IPS-NIHi11 (cell line): ENCODE measurements around the gene GPC5.
"Not testable (repeated sequence)": the region's sequence is repeated elsewhere in the genome, so short reads cannot be mapped to it uniquely, and the experiment has no call there.

ENCODE experiments used
- DNase-seq: peaks from one replicate; pipeline ENCODE4 v3.0.0; 2012; ENCODE audit warnings: mixed read lengths, low spot score

The GPC5 gene

GRCh38 chr13:92752705-92753104 is 1354.3 kb downstream of the GPC5 start:
- DNase-seq = not testable (repeated sequence)

- no peak for DNase-seq
Observed at GRCh38 chr13:92761710-92762109, 1363.3 kb downstream of the GPC5 start.

- no peak for DNase-seq
Observed at GRCh38 chr13:92767468-92767867, 1369.0 kb downstream of the GPC5 start.

- no peak for DNase-seq
Observed at GRCh38 chr13:92768602-92769001, 1370.2 kb downstream of the GPC5 start.

- no peak for DNase-seq
Observed at GRCh38 chr13:92769046-92769445, 1370.6 kb downstream of the GPC5 start.

- no peak for DNase-seq
Observed at GRCh38 chr13:92775658-92776057, 1377.2 kb downstream of the GPC5 start.

- no peak for DNase-seq
Observed at GRCh38 chr13:92781965-92782690, 1383.7 kb downstream of the GPC5 start.

GRCh38 chr13:92802776-92803175 is 1404.4 kb downstream of the GPC5 start:
- no peak for DNase-seq

GRCh38 chr13:92804346-92804745 is 1405.9 kb downstream of the GPC5 start:
- no peak for DNase-seq

- no peak for DNase-seq
Observed at GRCh38 chr13:92804926-92805325, 1406.5 kb downstream of the GPC5 start.

GRCh38 chr13:92805766-92806165 is 1407.3 kb downstream of the GPC5 start:
- no peak for DNase-seq

- DNase-seq = no peak
Observed at GRCh38 chr13:92806215-92806614, 1407.8 kb downstream of the GPC5 start.

- no peak for DNase-seq
Observed at GRCh38 chr13:92807353-92807752, 1408.9 kb downstream of the GPC5 start.

GRCh38 chr13:92807966-92808365 is 1409.5 kb downstream of the GPC5 start:
- no peak for DNase-seq

GRCh38 chr13:92821324-92821723 is 1422.9 kb downstream of the GPC5 start:
- no peak for DNase-seq

- DNase-seq = no peak
Observed at GRCh38 chr13:92823059-92823458, 1424.6 kb downstream of the GPC5 start.

GRCh38 chr13:92825938-92826596 is 1427.6 kb downstream of the GPC5 start:
- no peak for DNase-seq

GRCh38 chr13:92827503-92827902 is 1429.1 kb downstream of the GPC5 start:
- DNase-seq = no peak

GRCh38 chr13:92829930-92830329 is 1431.5 kb downstream of the GPC5 start:
- DNase-seq = no peak

- DNase-seq = no peak
Observed at GRCh38 chr13:92830821-92831220, 1432.4 kb downstream of the GPC5 start.

GRCh38 chr13:92833071-92833470 is 1434.7 kb downstream of the GPC5 start:
- DNase-seq = no peak

GRCh38 chr13:92836171-92836570 is 1437.8 kb downstream of the GPC5 start:
- no peak for DNase-seq

GRCh38 chr13:92838786-92839185 is 1440.4 kb downstream of the GPC5 start:
- no peak for DNase-seq

GRCh38 chr13:92842145-92842544 is 1443.7 kb downstream of the GPC5 start:
- DNase-seq = no peak
